HG03039 (cell line): Measurements from ENCODE around the gene MAGEB16.

Experiments used
- ATAC-seq: cut with Tn5 transposase; IDR thresholded peaks from one replicate; pipeline ENCODE4 v1.9.1; 2021; ENCODE audit warnings: mild to moderate bottlenecking, moderate library complexity; ENCODE audit not compliant: unreplicated experiment

MAGEB16 gene

GRCh38 chrX:35798042-35798441 is at the start of gene MAGEB16:
MAGEB16 (plus strand) TSS chrX:35798342; CDS start chrX:35802197, 3,855 bp downstream.
- no peak for ATAC-seq

GRCh38 chrX:35773958-35774564 is 24.1 kb upstream of the MAGEB16 start:
- no peak for ATAC-seq

DNA sequence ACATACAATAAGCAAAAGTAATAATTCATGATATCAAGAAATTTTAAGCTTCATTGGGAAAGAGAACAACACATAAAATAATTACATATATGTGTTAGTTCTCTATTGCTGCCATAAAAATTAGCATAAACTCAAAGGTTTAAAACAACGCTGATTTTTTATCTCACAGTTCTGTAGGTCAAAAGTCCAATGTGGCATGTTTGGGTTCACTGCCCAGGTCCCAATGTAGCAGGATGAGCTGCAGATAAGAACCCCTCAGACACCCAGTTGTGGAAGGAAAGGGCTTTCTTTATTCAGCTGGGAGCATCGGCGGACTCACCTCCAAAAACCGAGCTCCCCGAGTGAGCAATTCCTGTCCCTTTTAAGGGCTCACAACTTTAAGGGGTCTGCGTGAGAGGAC is 13.1 kb upstream of the MAGEB16 start:
- no peak for ATAC-seq

DNA sequence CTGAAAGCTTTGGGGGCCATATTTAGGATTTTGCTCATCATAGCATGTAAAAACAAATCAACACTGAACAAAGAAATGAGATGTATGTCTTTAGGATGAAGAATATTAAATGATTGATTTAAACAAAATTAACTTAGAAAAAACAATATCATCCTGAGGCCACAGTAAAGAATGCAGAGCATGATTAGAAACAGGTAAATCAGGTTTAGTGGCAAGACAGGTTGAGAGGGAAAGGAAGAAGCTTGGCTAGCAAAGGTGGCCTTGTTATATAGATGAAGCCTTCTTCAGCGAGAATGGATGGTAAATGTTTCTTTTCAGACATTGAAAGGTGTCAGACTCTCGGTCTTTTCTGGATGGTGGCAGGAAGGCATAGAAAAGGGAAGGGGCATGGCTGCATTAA is 11.9 kb upstream of the MAGEB16 start:
- ATAC-seq: no peak

- ATAC-seq: no peak
These were observed 10.3 kb upstream of the MAGEB16 start for GRCh38 chrX:35787867-35788266.

DNA sequence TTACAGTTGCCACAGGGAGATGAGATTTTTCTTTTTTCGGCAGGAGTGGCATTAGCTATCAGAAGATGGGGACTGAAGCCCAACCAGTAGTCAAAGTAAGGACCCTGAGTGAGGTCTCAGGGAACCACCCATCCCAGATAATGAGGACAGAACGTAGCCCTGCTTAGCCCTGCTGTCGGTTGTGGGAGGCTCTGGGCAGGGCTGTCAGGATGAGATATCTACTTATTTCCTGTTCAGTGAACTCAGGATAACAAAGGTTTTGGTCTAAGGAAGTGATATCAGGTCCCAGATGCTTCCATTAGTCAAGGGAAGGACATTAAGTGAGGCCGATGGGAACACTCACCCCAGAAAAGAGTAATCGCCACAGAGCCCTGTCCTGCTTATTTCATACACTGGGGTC is 2.3 kb downstream of the MAGEB16 start:
- no peak for ATAC-seq

DNA sequence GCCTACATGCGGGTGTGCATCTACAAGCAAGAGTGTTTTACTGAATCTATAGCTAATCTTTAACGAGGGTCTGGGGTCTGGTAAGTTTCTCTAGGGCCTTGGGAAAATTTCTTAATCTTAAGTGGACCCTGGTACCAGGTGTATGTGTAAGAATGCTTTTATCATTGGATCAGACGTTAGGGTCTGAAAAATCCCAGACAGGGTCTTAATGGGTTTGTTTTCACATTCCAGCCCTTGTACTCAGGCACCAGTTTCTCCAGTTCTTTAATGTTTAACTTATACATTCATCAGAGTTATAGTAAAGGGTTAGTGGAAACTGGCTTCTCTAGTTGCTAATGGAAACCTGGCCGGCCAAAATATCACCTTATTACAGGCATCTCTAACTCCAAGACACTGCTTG is 11.6 kb downstream of the MAGEB16 start:
- ATAC-seq: no peak

GRCh38 chrX:35819241-35819640 is 21.1 kb downstream of the MAGEB16 start:
- ATAC-seq: no peak

GRCh38 chrX:35826503-35826902 is 28.4 kb downstream of the MAGEB16 start:
- ATAC-seq: no peak

DNA sequence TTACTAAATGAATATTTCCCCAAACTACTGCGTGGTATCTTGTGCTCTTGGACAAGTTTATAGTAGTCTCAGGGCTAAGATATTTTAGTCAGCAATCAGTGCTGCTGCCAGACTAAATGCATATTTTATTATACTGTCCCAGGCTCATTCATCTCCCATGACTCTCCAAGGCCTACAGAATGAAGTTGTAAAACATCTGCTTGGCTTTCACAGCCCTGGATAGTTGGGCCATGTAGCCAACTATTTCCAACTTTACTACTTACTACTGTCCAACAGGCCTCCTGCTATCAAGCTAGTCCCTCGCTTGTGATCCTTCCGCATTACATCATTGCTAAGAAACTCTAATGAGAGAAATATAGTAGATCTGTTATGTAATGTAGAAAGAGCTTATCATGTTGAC is 31.4 kb downstream of the MAGEB16 start:
- ATAC-seq: no peak

DNA sequence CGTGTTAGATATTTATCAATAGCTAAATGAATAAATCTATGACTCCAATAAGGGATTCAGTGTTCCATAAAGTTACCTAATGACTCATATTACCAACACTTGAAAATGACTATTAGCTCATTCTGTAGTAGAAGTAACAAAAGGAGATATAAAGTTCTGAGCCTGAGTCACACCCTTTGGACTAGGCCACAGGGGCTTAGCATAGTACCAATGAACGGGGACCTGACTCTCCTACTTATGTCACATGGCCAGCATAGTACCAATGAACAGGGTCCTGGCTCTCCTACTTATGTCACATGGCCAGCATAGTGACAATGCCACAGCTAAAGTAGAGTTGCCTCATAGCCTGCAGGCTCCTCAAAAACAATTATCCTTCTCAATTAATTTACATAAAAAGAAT is 43.7 kb downstream of the MAGEB16 start:
- no peak for ATAC-seq

GRCh38 chrX:35842674-35843073 is 44.5 kb downstream of the MAGEB16 start:
- no peak for ATAC-seq

DNA sequence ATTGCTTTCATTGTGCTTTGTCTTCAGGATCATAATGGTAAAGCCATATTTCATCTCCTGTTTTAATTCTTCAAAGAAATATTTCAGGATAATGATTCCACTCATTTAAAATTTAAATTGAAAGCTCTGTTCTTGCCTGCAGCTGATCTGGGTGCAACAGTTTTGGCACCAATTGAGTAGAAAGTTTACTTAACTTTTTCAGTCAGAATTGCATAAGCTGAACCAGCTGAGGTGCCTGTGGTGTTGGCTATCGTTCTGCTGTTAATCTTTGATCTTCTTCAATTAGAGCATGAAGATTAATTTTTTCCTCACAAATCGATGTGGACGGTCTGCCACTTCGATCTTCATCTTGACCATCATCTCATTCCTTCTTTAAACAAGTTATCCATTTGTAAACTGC is 49.6 kb downstream of the MAGEB16 start:
- no peak for ATAC-seq
